ENCODE results near the gene TMEM259. TPM values are rescaled to one million over a fixed set of nuclear protein-coding genes. Genes with fewer than 3 reads are reported as not detected.

Gene TMEM259
- total and polyA plus RNA-seq, 9 of the 15 experiments (the other 6 are each of a cell fraction or from before 2014, with no cell fraction given): 0.52 to 231 (median 63.6) TPM

- TF ChIP-seq PBX2 (CRISPR knock-in tag; IDR thresholded peaks at IDR 0.05; ENCODE audit: low read depth) (peak; percentile 9; the same call in 1 of the 2 replicates), PBX2 (tag; conservative IDR thresholded peaks at IDR 0.05; ENCODE audit: low read depth) (no peak), ATF3 (IDR thresholded peaks at IDR 0.05) (peak; percentile 22), ATF3 (CRISPR knock-in tag; conservative IDR thresholded peaks at IDR 0.05) (no peak)
Measured at GRCh38 chr19:1016647-1017114, 4.2 kb downstream of the TMEM259 start (continued).

GRCh38 chr19:1015782-1016646, 4.9 kb downstream of the TMEM259 start:
- Histone ChIP-seq H3K9me1 (ENCODE audit: control insufficient read depth, insufficient read depth, low read length) (peaks cover 16% of the 10 kb centered on the region), H3K4me1 (replicated peaks in 1 of 2; ENCODE audit: control insufficient read depth in 2 of 2, insufficient read depth in 2 of 2, low read length in 2 of 2) (peaks cover 23 to 93% of the 10 kb centered on the region in 2 experiments), H3K9me3 (replicated peaks; ENCODE audit: control insufficient read depth, insufficient read depth, low read depth, low read length) (no peaks in the 10 kb centered on the region), H3K79me2 (ENCODE audit: control insufficient read depth, insufficient read depth, low read length) (peaks cover 79% of the 10 kb centered on the region), H3K27me3 (ENCODE audit: control insufficient read depth in 2 of 2, insufficient read depth in 2 of 2, low read length in 2 of 2) (no peaks in the 10 kb centered on the region), H3K4me2 (ENCODE audit: insufficient read depth, low read length) (no peak overlapping the region), H3K27ac (ENCODE audit: extremely low read depth, low read depth, low read length) (peak overlapping the region; percentile 74; the same call in 1 of the 3 replicates), H4K20me1 (replicated peaks; ENCODE audit: control insufficient read depth, insufficient read depth, low read length) (peaks cover 50% of the 10 kb centered on the region), H3K36me3 (ENCODE audit: control insufficient read depth, insufficient read depth, low read length) (peaks cover 85% of the 10 kb centered on the region; the same call in 2 of the 3 replicates), H3K4me3 (no peak overlapping the region), H3K9ac (ENCODE audit: insufficient read depth in 1 of 2, low read depth in 2 of 2, low read length in 2 of 2) (peak overlapping the region in 1 of 2 experiments; percentile 94; a peak in 2 of 4 replicates), H2AFZ (ENCODE audit: low read depth, low read length) (no peak overlapping the region)
- no TSS peak for BruUV-seq (replicated peaks)
- WGBS (ENCODE audit: insufficient coverage, low coverage, missing lambda C conversion rate): 82% methylated on average over 22 of the region's 31 CpGs
- FAIRE-seq (no peak), ATAC-seq (no peak), DNase-seq (ENCODE audit: extremely low read depth in 1 of 4, low spot score in 3 of 4) (no peak)
- intact Hi-C loops (cut with micrococcal nuclease) (no loop called here), in situ Hi-C loops (cut with MboI) (no loop called here)
- ChIA-PET POLR2A (interaction anchor here (0.6 to 0.9 kb wide), 3 partner anchors 11 to 274 kb away, joined by 3 to 4 read pairs (median 3); no protein-coding TSS in a partner anchor), CTCF (ENCODE audit: low intra/inter-chr PET ratio) (no interaction called here)
- TF ChIP-seq NELFE (IDR thresholded peaks at IDR 0.05; ENCODE audit: insufficient read depth, insufficient read length) (no peak), ZNF766 (CRISPR knock-in tag; conservative IDR thresholded peaks at IDR 0.05) (no peak), STAT6 (CRISPR knock-in tag; IDR thresholded peaks at IDR 0.05) (no peak), PHB (CRISPR knock-in tag; IDR thresholded peaks at IDR 0.05) (no peak), MAFK (IDR thresholded peaks at IDR 0.05; ENCODE audit: low read length) (peak; percentile 21; the same call in 1 of the 2 replicates), ZNF316 (IDR thresholded peaks at IDR 0.05) (peak; percentile 51), CREBBP (IDR thresholded peaks at IDR 0.05; ENCODE audit: low read depth, low read length) (no peak), C11orf30 (IDR thresholded peaks at IDR 0.05; ENCODE audit: low read depth) (peak; percentile 40; the same call in 1 of the 2 replicates), MAFF (IDR thresholded peaks at IDR 0.05; ENCODE audit: low read length) (peak; percentile 23; the same call in 1 of the 2 replicates), ZNF445 (CRISPR knock-in tag; IDR thresholded peaks at IDR 0.05; ENCODE audit: low read depth) (no peak)
